ENCODE data around the gene RGS7. TPM values are rescaled to one million over a fixed set of nuclear protein-coding genes. Genes with fewer than 3 reads are reported as not detected.

The RGS7 gene
- total and polyA plus RNA-seq, 2 of the 8 experiments (the other 6 are each of a cell fraction or from before 2014, with no cell fraction given), result 1.6 to 3.0 TPM

- Histone ChIP-seq H2BK12ac (ENCODE audit: low read depth, low read length) (no peak overlapping the region), H2BK20ac (ENCODE audit: low read length) (no peak overlapping the region), H4K20me1 (replicated peaks in 1 of 2; ENCODE audit: control insufficient read depth in 1 of 2, insufficient read depth in 2 of 2, low read length in 2 of 2) (no peaks in the 10 kb centered on the region), H3K56ac (replicated peaks; ENCODE audit: insufficient read length, low read depth, low read length) (no peak overlapping the region), H2AFZ (ENCODE audit: low read length) (no peak overlapping the region), H3K14ac (ENCODE audit: insufficient read length) (no peak overlapping the region), H3K23me2 (ENCODE audit: low read depth, low read length) (no peaks in the 10 kb centered on the region), H2BK5ac (ENCODE audit: low read depth, low read length) (no peak overlapping the region), H3K79me2 (ENCODE audit: control insufficient read depth in 1 of 2, insufficient read depth in 2 of 2, low read length in 2 of 2) (no peaks in the 10 kb centered on the region), H3K4me1 (replicated peaks in 1 of 4; ENCODE audit: control insufficient read depth in 3 of 4, insufficient read depth in 4 of 4, low read length in 3 of 4) (peaks cover 0 to 16% (median 7%) of the 10 kb centered on the region in 4 experiments; a peak in 5 of 7 replicates), H3K4ac (replicated peaks; ENCODE audit: insufficient read length, low read depth, low read length) (no peak overlapping the region), H2AK5ac (ENCODE audit: low read depth, low read length) (no peak overlapping the region), H2BK120ac (replicated peaks; ENCODE audit: low read depth, low read length) (no peak overlapping the region), H3K27ac (ENCODE audit: low read depth, low read length) (no peak overlapping the region), H3K36me3 (ENCODE audit: control insufficient read depth in 2 of 4, insufficient read depth in 4 of 4, low read length in 3 of 4) (no peaks in the 10 kb centered on the region; a peak in 1 of 8 replicates), H3K79me1 (ENCODE audit: low read depth, low read length) (no peaks in the 10 kb centered on the region), H3K23ac (ENCODE audit: insufficient read length) (no peak overlapping the region), H3K4me2 (ENCODE audit: insufficient read depth in 1 of 2, low read depth in 2 of 2, low read length in 2 of 2) (no peak overlapping the region), H2BK15ac (ENCODE audit: low read length) (no peak overlapping the region), H3K27me3 (replicated peaks in 1 of 4; ENCODE audit: control insufficient read depth in 3 of 4, extremely low read depth in 1 of 4, insufficient read depth in 3 of 4, low read length in 3 of 4) (no peaks in the 10 kb centered on the region), H3K4me3 (ENCODE audit: extremely low read depth in 1 of 4, insufficient read depth in 2 of 4, low read depth in 3 of 4, low read length in 4 of 4) (no peak overlapping the region), H3K18ac (ENCODE audit: extremely low read depth, low read length) (no peak overlapping the region), H3K9me3 (ENCODE audit: insufficient read depth in 2 of 2, low read depth in 1 of 2, low read length in 1 of 2) (no peaks in the 10 kb centered on the region), H4K8ac (ENCODE audit: extremely low read depth, insufficient read depth, low read length) (no peak overlapping the region), H3K9ac (replicated peaks in 1 of 4; ENCODE audit: extremely low read depth in 1 of 4, low read depth in 3 of 4, low read length in 3 of 4) (no peak overlapping the region), H4K5ac (ENCODE audit: insufficient read length, low read depth, low read length) (no peak overlapping the region), H4K91ac (replicated peaks; ENCODE audit: insufficient read length, low read length) (no peak overlapping the region)
- DNase-seq (ENCODE audit: low read depth in 1 of 2, low spot score in 2 of 2) (no peak), FAIRE-seq (no peak)
- TF ChIP-seq JUN (IDR thresholded peaks at IDR 0.05; ENCODE audit: low read depth, low read length) (no peak), FOSL1 (IDR thresholded peaks at IDR 0.05; ENCODE audit: insufficient read depth, low read depth, low read length) (no peak), MAFK (IDR thresholded peaks at IDR 0.05; ENCODE audit: low read depth, low read length) (no peak), POLR2A (IDR thresholded peaks at IDR 0.05; ENCODE audit: control extremely low read depth in 1 of 2, low read depth in 2 of 2, low read length in 2 of 2) (no peak), TBP (IDR thresholded peaks at IDR 0.05; ENCODE audit: low read depth, low read length) (no peak), MAX (IDR thresholded peaks at IDR 0.05) (no peak), TAF7 (optimal IDR thresholded peaks at IDR 0.05; ENCODE audit: borderline replicate concordance, low read depth, low read length) (no peak), USF2 (IDR thresholded peaks at IDR 0.05; ENCODE audit: low read length) (no peak), SP4 (IDR thresholded peaks at IDR 0.05; ENCODE audit: low read length) (no peak), KDM5A (IDR thresholded peaks at IDR 0.05; ENCODE audit: low read length) (no peak), YY1 (IDR thresholded peaks at IDR 0.05; ENCODE audit: low read depth, low read length) (no peak), BRCA1 (IDR thresholded peaks at IDR 0.05; ENCODE audit: low read depth, low read length) (no peak)
- WGBS, 2 experiments (ENCODE audit: extremely low coverage in 1 of 2, insufficient coverage in 1 of 2, insufficient read length in 1 of 2, insufficient replicate concordance in 2 of 2, low coverage in 1 of 2, low lambda C conversion rate in 2 of 2, missing lambda C conversion rate in 1 of 2), result 92% methylated on average over 3 of the region's 3 CpGs; no CpG with 5 or more reads in 1 of the 2 experiments
- POLR2A ChIA-PET (ENCODE audit: partially characterized antibody), result no interaction called here
- CTCF ChIA-PET (ENCODE audit: partially characterized antibody), result no interaction called here
These were observed 239.0 kb downstream of the RGS7 start for GRCh38 chr1:241118049-241118448.
